Liver (tissue), 9 donors: ENCODE measurements around the gene AGFG1. TPM values are rescaled to one million over a fixed set of nuclear protein-coding genes. Genes with fewer than 3 reads are reported as not detected.

Experiments
- DNase-seq: peaks from one replicate; pipeline ENCODE4 v3.0.0-alpha.2; 2017; ENCODE audit warnings: low spot score
- H3K27ac ChIP-seq, 2 donors: one replicate each; pipeline ENCODE4 v1.7.0; 2013; ENCODE audit warnings: inconsistent platforms in 2 of 2, low read length in 2 of 2, control low read depth in 1 of 2, low read depth in 1 of 2, mild to moderate bottlenecking in 1 of 2
- H3K27me3 ChIP-seq, 4 donors: one replicate each; pipeline versions ENCODE4 v1.6.1 to v1.7.0; 2013; ENCODE audit warnings: low read length in 3 of 4, inconsistent platforms in 1 of 4, mild to moderate bottlenecking in 1 of 4, moderate library complexity in 1 of 4; ENCODE audit not compliant: control insufficient read depth in 4 of 4, insufficient read depth in 4 of 4
- H3K36me3 ChIP-seq, 4 donors: one replicate each; pipeline versions ENCODE4 v1.6.1 to v1.7.0; 2013; ENCODE audit warnings: low read length in 3 of 4, mild to moderate bottlenecking in 3 of 4, low read depth in 1 of 4, moderate library complexity in 1 of 4; ENCODE audit not compliant: control insufficient read depth in 4 of 4, insufficient read depth in 3 of 4
- H3K4me1 ChIP-seq, 4 donors: one replicate each; pipeline versions ENCODE4 v1.6.1 to v1.7.0; 2013; ENCODE audit warnings: low read length in 3 of 4, mild to moderate bottlenecking in 3 of 4, moderate library complexity in 1 of 4; ENCODE audit not compliant: control insufficient read depth in 4 of 4, insufficient read depth in 4 of 4
- H3K4me3 ChIP-seq, 3 donors: one replicate each; pipeline versions ENCODE4 v1.6.1 to v1.7.0; 2013; ENCODE audit warnings: low read length in 3 of 3, control low read depth in 1 of 3, low read depth in 1 of 3, mild to moderate bottlenecking in 1 of 3
- H3K9ac ChIP-seq, 2 donors: one replicate each; pipeline ENCODE4 v1.7.0; 2013; ENCODE audit warnings: low read length in 2 of 2, mild to moderate bottlenecking in 2 of 2, moderate library complexity in 2 of 2, control low read depth in 1 of 2, low read depth in 1 of 2
- H3K9me3 ChIP-seq, 4 donors: one replicate each; pipeline versions ENCODE4 v1.6.1 to v1.7.0; 2013; ENCODE audit warnings: low read length in 3 of 4; ENCODE audit not compliant: control insufficient read depth in 4 of 4
- ATF3 ChIP-seq: IDR thresholded peaks from 2 replicates; pipeline ENCODE4 v1.6.1; 2016; ENCODE audit warnings: antibody characterized with exemption
- CTCF ChIP-seq: fragments of 150-350 bp; IDR thresholded peaks from 2 replicates; pipeline ENCODE4 v1.5.1; 2017; ENCODE audit warnings: improper control_type of control experiment, low read depth, low read length; ENCODE audit not compliant: missing input control
- EGR1 ChIP-seq, 2 donors: IDR thresholded peaks; 2 replicates each; pipeline ENCODE4 v1.6.1; 2016 to 2018; ENCODE audit warnings: antibody characterized with exemption in 2 of 2, low read depth in 2 of 2
- FOXA1 ChIP-seq: IDR thresholded peaks from 2 replicates; pipeline ENCODE4 v1.6.1; 2016; ENCODE audit warnings: antibody characterized with exemption
- FOXA2 ChIP-seq: IDR thresholded peaks from 2 replicates; pipeline ENCODE4 v1.6.1; 2016; ENCODE audit warnings: antibody characterized with exemption
- GABPA ChIP-seq, 2 donors: IDR thresholded peaks in 1 of 2; conservative IDR thresholded peaks in 1 of 2; 2 replicates each; pipeline ENCODE4 v1.6.1; 2016; ENCODE audit warnings: antibody characterized with exemption in 2 of 2, mild to moderate bottlenecking in 1 of 2, moderate library complexity in 1 of 2
- HNF4G ChIP-seq: IDR thresholded peaks from 2 replicates; pipeline ENCODE4 v1.6.1; 2016; ENCODE audit warnings: antibody characterized with exemption
- JUND ChIP-seq, 2 donors: IDR thresholded peaks; 2 replicates each; pipeline ENCODE4 v1.6.1; 2016; ENCODE audit warnings: antibody characterized with exemption in 2 of 2
- MAX ChIP-seq: IDR thresholded peaks from 2 replicates; pipeline ENCODE4 v1.6.1; 2016; ENCODE audit warnings: antibody characterized with exemption
- NR2F2 ChIP-seq: IDR thresholded peaks from 2 replicates; pipeline ENCODE4 v1.6.1; 2016; ENCODE audit warnings: antibody characterized with exemption
- RAD21 ChIP-seq, 2 donors: IDR thresholded peaks; 2 replicates each; pipeline ENCODE4 v1.6.1; 2016; ENCODE audit warnings: antibody characterized with exemption in 2 of 2, mild to moderate bottlenecking in 2 of 2
- REST ChIP-seq: IDR thresholded peaks from 2 replicates; pipeline ENCODE4 v1.6.1; 2016; ENCODE audit warnings: antibody characterized with exemption, mild to moderate bottlenecking
- RXRA ChIP-seq, 2 donors: IDR thresholded peaks; 2 replicates each; pipeline ENCODE4 v1.6.1; 2017 to 2018; ENCODE audit warnings: antibody characterized with exemption in 2 of 2, mild to moderate bottlenecking in 1 of 2
- SP1 ChIP-seq: IDR thresholded peaks from 2 replicates; pipeline ENCODE4 v1.6.1; 2018; ENCODE audit warnings: antibody characterized with exemption, mild to moderate bottlenecking
- TAF1 ChIP-seq: conservative IDR thresholded peaks from 2 replicates; pipeline ENCODE4 v1.6.1; 2016; ENCODE audit warnings: antibody characterized with exemption, mild to moderate bottlenecking
- YY1 ChIP-seq: IDR thresholded peaks from 2 replicates; pipeline ENCODE4 v1.6.1; 2016; ENCODE audit warnings: antibody characterized with exemption, mild to moderate bottlenecking
- ZBTB33 ChIP-seq: IDR thresholded peaks from 2 replicates; pipeline ENCODE4 v1.6.1; 2016; ENCODE audit warnings: antibody characterized with exemption
- WGBS: extraction: QIAGEN DNeasy Blood & Tissue Kit; methylation state at CpG from one replicate; pipeline ENCODE4 v1.1.7; 2013; 5-methylcytosine and 5-hydroxymethylcytosine counted together
- polyA plus RNA-seq, 2 donors: library from polyadenylated mRNA; stranded (reverse) in 1 of 2; unstranded in 1 of 2; fragments of 200-250 nt in 1 of 2; fragments of >200 nt in 1 of 2; fragmentation: Nextera tagmentation in 1 of 2; extraction: Ambion mirVana in 1 of 2; gene quantifications; one replicate each; pipeline versions ENCODE4 v1.2.1 to v1.2.3, GENCODE V29; 2013 to 2015
- total RNA-seq, 2 donors: library from RNA; depleted of rRNA; stranded (reverse); fragments of >200 nt; gene quantifications; one replicate each; pipeline ENCODE4 v1.2.3, GENCODE V29; 2014
- donor health status: healthy.
- donor health status: healthy.
- donor health status: healthy.
- donor health status: healthy.
- donor health status: healthy.

Gene AGFG1
- total and polyA plus RNA-seq, 4 donors, result 8.5 to 49.7 (median 23.7) TPM

- peaks cover 0 to 32% (median 3%) of the 10 kb centered on the region in 4 donors for H3K36me3 ChIP-seq
- WGBS, result 97% methylated on average over 2 of the region's 2 CpGs
These were observed 55.4 kb downstream of the AGFG1 start for GRCh38 chr2:227527351-227527750.

GRCh38 chr2:227528803-227529202 lies 56.8 kb downstream of the AGFG1 start:
- TF ChIP-seq GABPA (IDR thresholded peaks at IDR 0.05 in 1 of 2, conservative IDR thresholded peaks at IDR 0.05 in 1 of 2) (no peak), CTCF (no peak), FOXA2 (no peak), EGR1 (IDR thresholded peaks at IDR 0.05; ENCODE audit: low read depth in 2 of 2) (no peak), ATF3 (no peak), FOXA1 (no peak), NR2F2 (no peak), JUND (IDR thresholded peaks at IDR 0.05) (no peak), TAF1 (no peak), RAD21 (IDR thresholded peaks at IDR 0.05) (no peak), ZBTB33 (no peak)
- WGBS, result 84% methylated on average over 1 of the region's 1 CpG
- H3K27me3 ChIP-seq, result no peaks in the 10 kb centered on the region
- H3K36me3 ChIP-seq, result peaks cover 0 to 40% (median 5%) of the 10 kb centered on the region in 4 donors
- no peaks in the 10 kb centered on the region for H3K4me1 ChIP-seq
- no peak overlapping the region for H3K27ac ChIP-seq
- DNase-seq, result no peak
- no peak overlapping the region for H3K9ac ChIP-seq
- no peak overlapping the region for H3K4me3 ChIP-seq
- no peaks in the 10 kb centered on the region for H3K9me3 ChIP-seq

More at GRCh38 chr2:227527351-227527750, 55.4 kb downstream of the AGFG1 start:
- Histone ChIP-seq H3K9ac (no peak overlapping the region), H3K4me1 (no peaks in the 10 kb centered on the region), H3K27me3 (no peaks in the 10 kb centered on the region), H3K9me3 (no peaks in the 10 kb centered on the region), H3K27ac (no peak overlapping the region), H3K4me3 (no peak overlapping the region)
- no peak for TF ChIP-seq JUND (IDR thresholded peaks at IDR 0.05)
- no peak for DNase-seq

GRCh38 chr2:227529871-227530270 lies 57.9 kb downstream of the AGFG1 start:
- H3K9ac ChIP-seq, result no peak overlapping the region
- H3K27ac ChIP-seq, result no peak overlapping the region
- H3K4me3 ChIP-seq, result no peak overlapping the region
- H3K27me3 ChIP-seq, result no peaks in the 10 kb centered on the region
- peaks cover 2 to 42% (median 4%) of the 10 kb centered on the region in 4 donors for H3K36me3 ChIP-seq
- no peaks in the 10 kb centered on the region for H3K9me3 ChIP-seq
- H3K4me1 ChIP-seq, result no peaks in the 10 kb centered on the region
- TF ChIP-seq REST, result no peak
- no peak for TF ChIP-seq TAF1
- TF ChIP-seq HNF4G, result no peak
- no peak for TF ChIP-seq MAX
- TF ChIP-seq FOXA2, result no peak
- TF ChIP-seq FOXA1, result no peak
- TF ChIP-seq NR2F2, result no peak
- TF ChIP-seq ZBTB33, result no peak
- TF ChIP-seq JUND (IDR thresholded peaks at IDR 0.05), result no peak
- TF ChIP-seq RXRA (IDR thresholded peaks at IDR 0.05), result no peak
- no peak for TF ChIP-seq YY1
- TF ChIP-seq ATF3, result no peak
- no peak for TF ChIP-seq GABPA (IDR thresholded peaks at IDR 0.05 in 1 of 2, conservative IDR thresholded peaks at IDR 0.05 in 1 of 2)
- no peak for TF ChIP-seq SP1
- TF ChIP-seq EGR1 (IDR thresholded peaks at IDR 0.05; ENCODE audit: low read depth in 2 of 2), result no peak
- 96% methylated on average over 2 of the region's 2 CpGs for WGBS
- DNase-seq, result no peak
